HepG2 (cell line): ENCODE data around the gene ADAMTS17. TPM values are rescaled to one million over a fixed set of nuclear protein-coding genes. Genes with fewer than 3 reads are reported as not detected.

Source experiments
- BRCA1 ChIP-seq: sonication (generic); formaldehyde crosslinking; IDR thresholded peaks from 2 replicates; pipeline ENCODE4 v1.4.0; 2020; ENCODE audit warnings: missing genetic modification reagents
- CERS6 ChIP-seq: sonication (generic); formaldehyde crosslinking; IDR thresholded peaks from 2 replicates; pipeline ENCODE4 v1.5.0; 2020; ENCODE audit warnings: missing genetic modification reagents
- ETS1 ChIP-seq: sonication (generic); formaldehyde crosslinking; IDR thresholded peaks from 2 replicates; pipeline ENCODE4 v1.4.0; 2020; ENCODE audit warnings: missing genetic modification reagents
- GMEB1 ChIP-seq: sonication (generic); formaldehyde crosslinking; IDR thresholded peaks from 2 replicates; pipeline ENCODE4 v1.5.1; 2020; ENCODE audit warnings: missing genetic modification reagents, mild to moderate bottlenecking, borderline replicate concordance
- HHEX ChIP-seq: IDR thresholded peaks from 2 replicates; pipeline ENCODE4 v1.6.1; 2016; ENCODE audit warnings: control low read depth
- HNRNPL ChIP-seq: fragments of 200-400 bp; formaldehyde crosslinking; IDR thresholded peaks from 2 replicates; pipeline ENCODE4 v1.6.1; 2017; ENCODE audit warnings: mild to moderate bottlenecking, low read depth, low read length
- HOXA3 ChIP-seq: sonication (generic); formaldehyde crosslinking; IDR thresholded peaks from 2 replicates; pipeline ENCODE4 v1.5.0; 2020; ENCODE audit warnings: missing genetic modification reagents
- JDP2 ChIP-seq: sonication (generic); formaldehyde crosslinking; IDR thresholded peaks from 2 replicates; pipeline ENCODE4 v1.8.1; 2022; ENCODE audit warnings: missing genetic modification reagents, borderline replicate concordance
- NR2C2 ChIP-seq: sonication (generic); formaldehyde crosslinking; IDR thresholded peaks from 2 replicates; pipeline ENCODE4 v1.4.0; 2020; ENCODE audit warnings: missing genetic modification reagents, mild to moderate bottlenecking, moderate library complexity, borderline replicate concordance
- PHF20 ChIP-seq: sonication (generic); formaldehyde crosslinking; IDR thresholded peaks from 2 replicates; pipeline ENCODE4 v1.5.0; 2020; ENCODE audit warnings: mild to moderate bottlenecking, missing genetic modification reagents
- RBM39 ChIP-seq: fragments of 200-400 bp; formaldehyde crosslinking; IDR thresholded peaks from one replicate; pipeline ENCODE4 v1.6.1; 2018; ENCODE audit warnings: antibody characterized with exemption, mild to moderate bottlenecking, low read depth, low read length; ENCODE audit not compliant: poor library complexity, severe bottlenecking
- REPIN1 ChIP-seq: sonication (generic); formaldehyde crosslinking; IDR thresholded peaks from 2 replicates; pipeline ENCODE4 v1.8.0; 2022; ENCODE audit warnings: missing genetic modification reagents, low read depth, mild to moderate bottlenecking, borderline replicate concordance
- RFXANK ChIP-seq: IDR thresholded peaks from 2 replicates; pipeline ENCODE4 v1.6.1; 2016
- SP4 ChIP-seq: sonication (generic); formaldehyde crosslinking; IDR thresholded peaks from 2 replicates; pipeline ENCODE4 v1.8.1; 2023; ENCODE audit warnings: mild to moderate bottlenecking, missing genetic modification reagents
- SP5 ChIP-seq: IDR thresholded peaks from 2 replicates; pipeline ENCODE4 v1.6.1; 2016; ENCODE audit warnings: low read depth, borderline replicate concordance
- UBTF ChIP-seq: sonication (generic); formaldehyde crosslinking; IDR thresholded peaks from 2 replicates; pipeline ENCODE4 v1.4.0; 2020; ENCODE audit warnings: mild to moderate bottlenecking, missing genetic modification reagents
- YY1 ChIP-seq: IDR thresholded peaks from 2 replicates; pipeline ENCODE4 v1.6.1; 2011; ENCODE audit warnings: low read length, low read depth, moderate library complexity, mild to moderate bottlenecking; ENCODE audit not compliant: insufficient read depth, insufficient replicate concordance
- ZFP36L1 ChIP-seq: sonication (generic); formaldehyde crosslinking; IDR thresholded peaks from 2 replicates; pipeline ENCODE4 v1.8.0; 2022; ENCODE audit warnings: mild to moderate bottlenecking, missing genetic modification reagents, moderate library complexity
- ZKSCAN8 ChIP-seq: IDR thresholded peaks from 2 replicates; pipeline ENCODE4 v1.6.1; 2016; ENCODE audit warnings: borderline replicate concordance, missing genetic modification reagents, missing compliant biosample characterization
- ZNF33A ChIP-seq: sonication (generic); formaldehyde crosslinking; IDR thresholded peaks from 2 replicates; pipeline ENCODE4 v1.5.1; 2020; ENCODE audit warnings: missing genetic modification reagents, mild to moderate bottlenecking, moderate library complexity, borderline replicate concordance
- ZNF451 ChIP-seq: sonication (generic); formaldehyde crosslinking; IDR thresholded peaks from 2 replicates; pipeline ENCODE4 v1.5.0; 2020; ENCODE audit warnings: mild to moderate bottlenecking, missing genetic modification reagents
- ZNF7 ChIP-seq: IDR thresholded peaks from 2 replicates; pipeline ENCODE4 v1.6.1; 2016; ENCODE audit warnings: missing biosample characterization, missing genetic modification reagents
- ZNF773 ChIP-seq: sonication (generic); formaldehyde crosslinking; IDR thresholded peaks from 2 replicates; pipeline ENCODE4 v1.4.0; 2020; ENCODE audit warnings: missing genetic modification reagents, borderline replicate concordance
- ZNF83 ChIP-seq: sonication (generic); formaldehyde crosslinking; IDR thresholded peaks from 2 replicates; pipeline ENCODE4 v1.4.0; 2020; ENCODE audit warnings: missing genetic modification reagents, mild to moderate bottlenecking, borderline replicate concordance
- polyA plus RNA-seq, 8 experiments: library from polyadenylated mRNA; depleted of rRNA in 3 of 8; stranded (reverse) in 7 of 8; unstranded in 1 of 8; fragments of >200 nt; fragmentation: Illumina TruSeq in 4 of 8; extraction: Trizol in 4 of 8; gene quantifications; 2 replicates each; pipeline versions ENCODE4 v1.2.1 to v1.2.3, GENCODE V29; 2011 to 2016; ENCODE audit warnings: low read depth in 4 of 8, missing spikeins in 1 of 8, mixed read lengths in 1 of 8; ENCODE audit not compliant: insufficient read depth in 1 of 8
- total RNA-seq, 5 experiments: library from RNA; depleted of rRNA; stranded (reverse); fragments of >200 nt; fragmentation: Illumina TruSeq; extraction: Trizol; gene quantifications; 2 replicates each; pipeline ENCODE4 v1.2.3, GENCODE V29; 2016; ENCODE audit warnings: low read depth in 1 of 5

ADAMTS17 gene
- total and polyA plus RNA-seq, 2 of the 13 experiments (the other 11 are each of a cell fraction or from before 2014, with no cell fraction given): 0.02 to 0.04 TPM

- TF ChIP-seq CERS6 (no peak), UBTF (CRISPR knock-in tag) (peak; percentile 63; the same call in 1 of the 2 replicates), ZKSCAN8 (CRISPR knock-in tag) (no peak), NR2C2 (CRISPR knock-in tag) (no peak), BRCA1 (CRISPR knock-in tag) (no peak), GMEB1 (CRISPR knock-in tag) (peak; percentile 1; the same call in 1 of the 2 replicates), REPIN1 (no peak), YY1 (peak; percentile 54), RFXANK (no peak), HHEX (CRISPR knock-in tag) (no peak), ZNF33A (CRISPR knock-in tag) (no peak), PHF20 (CRISPR knock-in tag) (no peak), SP4 (CRISPR knock-in tag) (no peak), HNRNPL (no peak), ZNF7 (CRISPR knock-in tag) (no peak), ETS1 (CRISPR knock-in tag) (no peak), ZNF451 (CRISPR knock-in tag) (no peak), JDP2 (CRISPR knock-in tag) (no peak), ZNF773 (no peak), ZFP36L1 (no peak; the same call in 1 of the 2 replicates), SP5 (CRISPR knock-in tag) (no peak), HOXA3 (CRISPR knock-in tag) (no peak), RBM39 (no peak), ZNF83 (CRISPR knock-in tag) (no peak)
Observed at GRCh38 chr15:100349696-100350433, 8.1 kb upstream of the ADAMTS17 start (continued).
